Uterus (tissue), 2 donors: ENCODE data around the gene XRCC6.

Experiments used
- CTCF ChIP-seq, 4 experiments: fragments of 200-600 bp in 2 of 4; fragments of 450-650 bp in 2 of 4; sonication (generic) in 2 of 4; IDR thresholded peaks; one replicate each; pipeline ENCODE4 v1.5.1; 2016 to 2019; ENCODE audit warnings: antibody characterized with exemption in 4 of 4, mild to moderate bottlenecking in 2 of 4, moderate library complexity in 1 of 4
- POLR2A ChIP-seq, 2 donors: fragments of 450-650 bp; IDR thresholded peaks; one replicate each; pipeline ENCODE4 v1.6.1; 2016; ENCODE audit warnings: antibody characterized with exemption in 2 of 2, mild to moderate bottlenecking in 1 of 2, moderate library complexity in 1 of 2

- no peak for TF ChIP-seq POLR2A (IDR thresholded peaks at IDR 0.05)
- no peak for TF ChIP-seq CTCF (IDR thresholded peaks at IDR 0.05)
Measured at GRCh38 chr22:41598891-41599635, 22.0 kb upstream of the XRCC6 start.
